Caco-2 (cell line): Measurements from ENCODE around the gene SLIT3. TPM values are rescaled to one million over a fixed set of nuclear protein-coding genes. Genes with fewer than 3 reads are reported as not detected.

Experiments
- BruUV-seq: library from RNA; stranded (reverse); fragments of 400-500 nt; replicated peaks from 2 replicates; lab custom pipeline; 2021; lab: Mats Ljungman, UMichigan
- CTCF ChIA-PET: fragments of 300-600 bp; sonication (Branson Sonifier 250); formaldehyde crosslinking; loops from one replicate; lab custom pipeline; 2022; ENCODE audit warnings: antibody characterized with exemption; lab: Charles Lee
- POLR2A ChIA-PET: fragments of 300-600 bp; sonication (Branson Sonifier 250); formaldehyde crosslinking; loops from one replicate; lab custom pipeline; 2022; ENCODE audit warnings: antibody characterized with exemption; lab: Charles Lee
- DNase-seq, 2 experiments: peaks; one replicate each; pipeline versions ENCODE4 v3.0.0 to v3.0.0-alpha.2; 2020 to 2022
- H3K27me3 ChIP-seq: replicated peaks from 2 replicates; pipeline ENCODE4 v1.6.0; 2011; ENCODE audit warnings: low read length; ENCODE audit not compliant: control insufficient read depth, insufficient read depth
- H3K36me3 ChIP-seq: 2 replicates; pipeline ENCODE4 v1.5.1; 2011; ENCODE audit warnings: low read length; ENCODE audit not compliant: control insufficient read depth, insufficient read depth
- H3K4me1 ChIP-seq: fragments of 250-450 bp; sonication (Bioruptor Pico); 2 replicates; pipeline ENCODE4 v1.5.1; 2020; ENCODE audit warnings: mild to moderate bottlenecking
- H3K4me3 ChIP-seq: 2 replicates; pipeline ENCODE4 v1.5.1; 2011; ENCODE audit warnings: low read depth, mild to moderate bottlenecking, control low read depth, low read length
- H3K9me3 ChIP-seq: fragments of 250-450 bp; sonication (Bioruptor Pico); 2 replicates; pipeline ENCODE4 v1.5.1; 2020; ENCODE audit warnings: mild to moderate bottlenecking, moderate library complexity
- H3K27ac Mint-ChIP-seq: one replicate; pipeline ENCODE4 v1.8.0; 2022; ENCODE audit warnings: mixed read lengths; ENCODE audit not compliant: unreplicated experiment
- H3K27me3 Mint-ChIP-seq: one replicate; pipeline ENCODE4 v1.8.0; 2022; ENCODE audit warnings: mixed read lengths; ENCODE audit not compliant: insufficient read depth, unreplicated experiment
- H3K36me3 Mint-ChIP-seq: one replicate; pipeline ENCODE4 v1.8.0; 2022; ENCODE audit warnings: mild to moderate bottlenecking, mixed read lengths; ENCODE audit not compliant: insufficient read depth, unreplicated experiment
- H3K4me1 Mint-ChIP-seq: one replicate; pipeline ENCODE4 v1.8.0; 2022; ENCODE audit warnings: low read depth, mixed read lengths; ENCODE audit not compliant: unreplicated experiment
- H3K4me3 Mint-ChIP-seq: one replicate; pipeline ENCODE4 v1.8.0; 2022; ENCODE audit warnings: mild to moderate bottlenecking, moderate library complexity, mixed read lengths; ENCODE audit not compliant: unreplicated experiment
- H3K9me3 Mint-ChIP-seq: one replicate; pipeline ENCODE4 v1.8.0; 2022; ENCODE audit warnings: mixed read lengths; ENCODE audit not compliant: unreplicated experiment
- CTCF ChIP-seq, 2 experiments: fragments of 200-600 bp in 1 of 2; IDR thresholded peaks; 1 replicate in 1 of 2; 2 replicates in 1 of 2; pipeline versions ENCODE4 v1.5.1 to v1.8.0; 2011 to 2022; ENCODE audit warnings: antibody characterized with exemption in 1 of 2, control low read depth in 1 of 2, inconsistent platforms in 1 of 2, low read depth in 1 of 2, low read length in 1 of 2, mild to moderate bottlenecking in 1 of 2, moderate library complexity in 1 of 2; ENCODE audit not compliant: insufficient read depth in 1 of 2, severe bottlenecking in 1 of 2, unreplicated experiment in 1 of 2
- intact Hi-C: fragments of 100-400 bp; cut with micrococcal nuclease; formaldehyde crosslinking; loops from one replicate; pipeline ENCODE4 v1.10.0; 2022; ENCODE audit not compliant: unreplicated experiment
- total RNA-seq: library from RNA; stranded (reverse); gene quantifications from 2 replicates; pipeline ENCODE4 v1.2.3, GENCODE V29; 2022

SLIT3 gene
- total RNA-seq, 1 experiment from 2014 or later = 2.1 TPM

GRCh38 chr5:169065400-169065799 is 235.5 kb downstream of the SLIT3 start:
- H3K9me3 Mint-ChIP-seq = no peaks in the 10 kb centered on the region
- H3K4me3 ChIP-seq = no peak overlapping the region
- H3K36me3 ChIP-seq = no peaks in the 10 kb centered on the region
- H3K27me3 ChIP-seq = no peaks in the 10 kb centered on the region
- no peak overlapping the region for H3K4me3 Mint-ChIP-seq
- intact Hi-C loops = no loop called here
- no peak for TF ChIP-seq CTCF (IDR thresholded peaks at IDR 0.05; ENCODE audit: insufficient read depth in 1 of 2, low read depth in 1 of 2, low read length in 1 of 2, severe bottlenecking in 1 of 2, unreplicated experiment in 1 of 2)
- no peaks in the 10 kb centered on the region for H3K36me3 Mint-ChIP-seq
- H3K9me3 ChIP-seq = no peaks in the 10 kb centered on the region
- POLR2A ChIA-PET = no interaction called here
- BruUV-seq = no TSS peak
- no peak overlapping the region for H3K27ac Mint-ChIP-seq
- no peak for DNase-seq
- H3K4me1 ChIP-seq = peaks cover 25% of the 10 kb centered on the region
- H3K4me1 Mint-ChIP-seq = peaks cover 28% of the 10 kb centered on the region
- H3K27me3 Mint-ChIP-seq = no peaks in the 10 kb centered on the region
- CTCF ChIA-PET = no interaction called here

- Mint-ChIP-seq H3K27me3 (no peaks in the 10 kb centered on the region), H3K36me3 (no peaks in the 10 kb centered on the region), H3K4me3 (no peak overlapping the region), H3K9me3 (no peaks in the 10 kb centered on the region), H3K4me1 (peaks cover 17% of the 10 kb centered on the region), H3K27ac (no peak overlapping the region)
- H3K36me3 ChIP-seq = no peaks in the 10 kb centered on the region
- ChIA-PET CTCF (no interaction called here), POLR2A (no interaction called here)
- no peak for DNase-seq
- intact Hi-C loops = no loop called here
- H3K9me3 ChIP-seq = no peaks in the 10 kb centered on the region
- TF ChIP-seq CTCF (IDR thresholded peaks at IDR 0.05; ENCODE audit: insufficient read depth in 1 of 2, low read depth in 1 of 2, low read length in 1 of 2, severe bottlenecking in 1 of 2, unreplicated experiment in 1 of 2) = no peak
- no peak overlapping the region for H3K4me3 ChIP-seq
- peaks cover 25% of the 10 kb centered on the region for H3K4me1 ChIP-seq
- BruUV-seq = no TSS peak
- no peaks in the 10 kb centered on the region for H3K27me3 ChIP-seq
Observed at GRCh38 chr5:169064093-169064492, 236.8 kb downstream of the SLIT3 start.

GRCh38 chr5:169063316-169063953 is 237.5 kb downstream of the SLIT3 start:
- Histone ChIP-seq H3K4me3 (no peak overlapping the region), H3K9me3 (no peaks in the 10 kb centered on the region), H3K36me3 (no peaks in the 10 kb centered on the region), H3K4me1 (peaks cover 25% of the 10 kb centered on the region), H3K27me3 (no peaks in the 10 kb centered on the region)
- H3K27ac Mint-ChIP-seq = peak overlapping the region; percentile 69
- no peak for DNase-seq
- H3K27me3 Mint-ChIP-seq = no peaks in the 10 kb centered on the region
- TF ChIP-seq CTCF (IDR thresholded peaks at IDR 0.05; ENCODE audit: insufficient read depth in 1 of 2, low read depth in 1 of 2, low read length in 1 of 2, severe bottlenecking in 1 of 2, unreplicated experiment in 1 of 2) = no peak
- peaks cover 14% of the 10 kb centered on the region for H3K4me1 Mint-ChIP-seq
- no TSS peak for BruUV-seq
- H3K4me3 Mint-ChIP-seq = peak overlapping the region; percentile 30
- ChIA-PET POLR2A (no interaction called here), CTCF (no interaction called here)
- no peaks in the 10 kb centered on the region for H3K36me3 Mint-ChIP-seq
- intact Hi-C loops = loop anchor here (2.0 kb wide), 1 partner anchor 75 kb away; no protein-coding TSS in a partner anchor
- no peaks in the 10 kb centered on the region for H3K9me3 Mint-ChIP-seq
